K562 (cell line): ENCODE measurements around the gene LUZP1. TPM values are rescaled to one million over a fixed set of nuclear protein-coding genes. Genes with fewer than 3 reads are reported as not detected.

ENCODE experiments used
- CSDE1 ChIP-seq, 2 experiments: fragments of 450-650 bp; IDR thresholded peaks; 2 replicates each; pipeline ENCODE4 v1.6.1; 2016; ENCODE audit warnings: mild to moderate bottlenecking in 1 of 2
- ELF1 ChIP-seq: fragments of 200-800 bp; sonication (Bioruptor generic); IDR thresholded peaks from 2 replicates; pipeline ENCODE4 v1.6.1; 2016; ENCODE audit warnings: missing genetic modification characterization, missing compliant biosample characterization
- FOSL1 ChIP-seq: fragments of 200-800 bp; sonication (Bioruptor generic); conservative IDR thresholded peaks from 2 replicates; pipeline ENCODE4 v1.6.1; 2016; ENCODE audit warnings: missing genetic modification characterization, missing compliant biosample characterization
- HDAC6 ChIP-seq: IDR thresholded peaks from 2 replicates; pipeline ENCODE4 v1.6.1; 2012; ENCODE audit warnings: low read depth, mild to moderate bottlenecking, control low read depth, inconsistent platforms, low read length, moderate library complexity
- KLF10 ChIP-seq: fragments of 250-450 bp; sonication (Bioruptor Pico); IDR thresholded peaks from 2 replicates; pipeline ENCODE4 v1.6.1; 2021; ENCODE audit warnings: matching md5 sums
- MTA3 ChIP-seq: fragments of 450-650 bp; formaldehyde crosslinking; IDR thresholded peaks from 2 replicates; pipeline ENCODE4 v1.6.1; 2017; ENCODE audit warnings: mild to moderate bottlenecking, borderline replicate concordance
- NFIC ChIP-seq: fragments of 450-650 bp; IDR thresholded peaks from 2 replicates; pipeline ENCODE4 v1.6.1; 2017; ENCODE audit warnings: mild to moderate bottlenecking, inconsistent platforms
- SAFB2 ChIP-seq: fragments of 200-400 bp; formaldehyde crosslinking; IDR thresholded peaks from 2 replicates; pipeline ENCODE4 v1.6.1; 2018; ENCODE audit warnings: borderline replicate concordance, low read length, low read depth, moderate library complexity; ENCODE audit not compliant: severe bottlenecking
- ZKSCAN3 ChIP-seq: fragments of 250-450 bp; sonication (Bioruptor Pico); IDR thresholded peaks from 2 replicates; pipeline ENCODE4 v1.4.0; 2020
- polyA plus RNA-seq, 8 experiments: library from polyadenylated mRNA; depleted of rRNA in 4 of 8; stranded (reverse) in 5 of 8; unstranded in 3 of 8; fragments of >200 nt; fragmentation: Nextera tagmentation in 2 of 8; fragmentation: Illumina TruSeq in 1 of 8; extraction: Ambion mirVana in 2 of 8; extraction: Trizol in 1 of 8; gene quantifications; 2 replicates each; pipeline versions ENCODE4 v1.2.1 to v1.2.3, GENCODE V29; 2011 to 2014; ENCODE audit warnings: inconsistent platforms in 1 of 8, missing spikeins in 1 of 8
- total RNA-seq, 7 experiments: library from RNA; depleted of rRNA in 6 of 7; stranded (reverse); fragments of >200 nt in 6 of 7; fragmentation: Illumina TruSeq in 2 of 7; extraction: Trizol in 2 of 7; gene quantifications; 2 replicates each; pipeline versions ENCODE4 v1.2.1 to v1.2.3, GENCODE V29; 2011 to 2021; ENCODE audit warnings: low replicate concordance in 1 of 7
- TF ChIP-seq, protein P1 (sequence below): fragments of 450-650 bp; IDR thresholded peaks from 2 replicates; pipeline ENCODE4 v1.7.0; 2016; ENCODE audit warnings: borderline replicate concordance
- TF ChIP-seq, protein P2 (sequence below): sonication (generic); formaldehyde crosslinking; IDR thresholded peaks from 2 replicates; pipeline ENCODE4 v1.9.0; 2022; ENCODE audit warnings: mild to moderate bottlenecking, missing genetic modification reagents
- TF ChIP-seq, protein P3 (sequence below), 2 experiments: fragments of 450-650 bp; IDR thresholded peaks; 2 replicates each; pipeline ENCODE4 v1.6.1; 2016
- TF ChIP-seq, protein P4 (sequence below): sonication (generic); formaldehyde crosslinking; IDR thresholded peaks from 2 replicates; pipeline ENCODE4 v1.8.0; 2023; ENCODE audit warnings: mild to moderate bottlenecking, missing genetic modification reagents
- TF ChIP-seq, protein P5 (sequence below): IDR thresholded peaks from 2 replicates; pipeline ENCODE4 v1.6.1; 2011; ENCODE audit not compliant: insufficient read length; ENCODE audit errors: extremely low read depth
- TF ChIP-seq, protein P6 (sequence below): fragments of 450-650 bp; formaldehyde crosslinking; conservative IDR thresholded peaks from 2 replicates; pipeline ENCODE4 v1.4.0; 2022; ENCODE audit warnings: mild to moderate bottlenecking, missing genetic modification characterization
- TF ChIP-seq, protein P7 (sequence below): IDR thresholded peaks from 2 replicates; pipeline ENCODE4 v1.6.1; 2016; ENCODE audit warnings: missing genetic modification characterization, missing compliant biosample characterization

The LUZP1 gene
- total and polyA plus RNA-seq, 9 of the 15 experiments (the other 6 are each of a cell fraction or from before 2014, with no cell fraction given) = 6.5 to 19.1 (median 12.4) TPM

DNA sequence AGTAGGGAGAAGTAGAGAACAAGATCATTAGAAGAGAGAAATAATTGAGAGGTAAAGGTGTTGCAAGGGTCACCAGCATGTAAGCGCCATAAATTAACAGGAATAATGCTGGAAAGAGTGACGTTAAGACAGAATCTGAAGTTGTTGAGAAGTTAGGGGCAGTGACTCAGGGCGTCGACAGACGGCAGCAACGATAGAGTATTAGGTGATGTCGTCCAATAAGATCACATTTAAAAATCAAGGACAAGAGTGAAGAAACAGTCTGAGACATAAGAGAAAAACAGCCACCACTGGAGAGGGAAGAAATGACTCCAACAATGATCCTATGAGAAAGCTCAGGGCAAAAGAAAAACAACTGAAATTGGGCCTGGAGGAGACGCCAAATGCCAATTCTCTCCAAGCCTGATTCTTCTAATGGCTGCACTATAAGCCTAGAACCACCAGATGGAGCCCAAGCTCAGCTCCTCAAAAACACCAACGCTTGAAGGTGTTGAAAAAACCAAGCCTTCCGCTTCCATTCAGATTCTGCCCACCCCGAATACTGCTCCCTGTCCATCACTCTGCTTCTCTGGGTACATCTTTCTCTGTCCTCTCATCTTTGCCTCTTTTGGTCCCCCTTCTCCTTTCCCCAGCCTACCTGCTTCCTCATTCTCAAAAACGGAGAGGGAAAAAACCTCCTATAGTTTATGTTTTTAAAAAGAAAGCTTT lies 70.0 kb downstream of the LUZP1 start (continued):
- TF ChIP-seq, protein P1, sequence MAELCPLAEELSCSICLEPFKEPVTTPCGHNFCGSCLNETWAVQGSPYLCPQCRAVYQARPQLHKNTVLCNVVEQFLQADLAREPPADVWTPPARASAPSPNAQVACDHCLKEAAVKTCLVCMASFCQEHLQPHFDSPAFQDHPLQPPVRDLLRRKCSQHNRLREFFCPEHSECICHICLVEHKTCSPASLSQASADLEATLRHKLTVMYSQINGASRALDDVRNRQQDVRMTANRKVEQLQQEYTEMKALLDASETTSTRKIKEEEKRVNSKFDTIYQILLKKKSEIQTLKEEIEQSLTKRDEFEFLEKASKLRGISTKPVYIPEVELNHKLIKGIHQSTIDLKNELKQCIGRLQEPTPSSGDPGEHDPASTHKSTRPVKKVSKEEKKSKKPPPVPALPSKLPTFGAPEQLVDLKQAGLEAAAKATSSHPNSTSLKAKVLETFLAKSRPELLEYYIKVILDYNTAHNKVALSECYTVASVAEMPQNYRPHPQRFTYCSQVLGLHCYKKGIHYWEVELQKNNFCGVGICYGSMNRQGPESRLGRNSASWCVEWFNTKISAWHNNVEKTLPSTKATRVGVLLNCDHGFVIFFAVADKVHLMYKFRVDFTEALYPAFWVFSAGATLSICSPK = 0 out of 2 replicates have a peak, but pooled peaks have one; percentile 14
- TF ChIP-seq, protein P2, sequence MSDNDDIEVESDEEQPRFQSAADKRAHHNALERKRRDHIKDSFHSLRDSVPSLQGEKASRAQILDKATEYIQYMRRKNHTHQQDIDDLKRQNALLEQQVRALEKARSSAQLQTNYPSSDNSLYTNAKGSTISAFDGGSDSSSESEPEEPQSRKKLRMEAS = no peak
- TF ChIP-seq HDAC6 = no peak
- no peak for TF ChIP-seq SAFB2
- TF ChIP-seq KLF10 (CRISPR knock-in tag) = no peak
- TF ChIP-seq, protein P3, sequence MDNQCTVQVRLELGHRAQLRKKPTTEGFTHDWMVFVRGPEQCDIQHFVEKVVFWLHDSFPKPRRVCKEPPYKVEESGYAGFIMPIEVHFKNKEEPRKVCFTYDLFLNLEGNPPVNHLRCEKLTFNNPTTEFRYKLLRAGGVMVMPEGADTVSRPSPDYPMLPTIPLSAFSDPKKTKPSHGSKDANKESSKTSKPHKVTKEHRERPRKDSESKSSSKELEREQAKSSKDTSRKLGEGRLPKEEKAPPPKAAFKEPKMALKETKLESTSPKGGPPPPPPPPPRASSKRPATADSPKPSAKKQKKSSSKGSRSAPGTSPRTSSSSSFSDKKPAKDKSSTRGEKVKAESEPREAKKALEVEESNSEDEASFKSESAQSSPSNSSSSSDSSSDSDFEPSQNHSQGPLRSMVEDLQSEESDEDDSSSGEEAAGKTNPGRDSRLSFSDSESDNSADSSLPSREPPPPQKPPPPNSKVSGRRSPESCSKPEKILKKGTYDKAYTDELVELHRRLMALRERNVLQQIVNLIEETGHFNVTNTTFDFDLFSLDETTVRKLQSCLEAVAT (IDR thresholded peaks at IDR 0.05) = peak; percentile 19 to 61; a peak in 2 of 4 replicates
- TF ChIP-seq FOSL1 (tag) = no peak
- TF ChIP-seq, protein P4, sequence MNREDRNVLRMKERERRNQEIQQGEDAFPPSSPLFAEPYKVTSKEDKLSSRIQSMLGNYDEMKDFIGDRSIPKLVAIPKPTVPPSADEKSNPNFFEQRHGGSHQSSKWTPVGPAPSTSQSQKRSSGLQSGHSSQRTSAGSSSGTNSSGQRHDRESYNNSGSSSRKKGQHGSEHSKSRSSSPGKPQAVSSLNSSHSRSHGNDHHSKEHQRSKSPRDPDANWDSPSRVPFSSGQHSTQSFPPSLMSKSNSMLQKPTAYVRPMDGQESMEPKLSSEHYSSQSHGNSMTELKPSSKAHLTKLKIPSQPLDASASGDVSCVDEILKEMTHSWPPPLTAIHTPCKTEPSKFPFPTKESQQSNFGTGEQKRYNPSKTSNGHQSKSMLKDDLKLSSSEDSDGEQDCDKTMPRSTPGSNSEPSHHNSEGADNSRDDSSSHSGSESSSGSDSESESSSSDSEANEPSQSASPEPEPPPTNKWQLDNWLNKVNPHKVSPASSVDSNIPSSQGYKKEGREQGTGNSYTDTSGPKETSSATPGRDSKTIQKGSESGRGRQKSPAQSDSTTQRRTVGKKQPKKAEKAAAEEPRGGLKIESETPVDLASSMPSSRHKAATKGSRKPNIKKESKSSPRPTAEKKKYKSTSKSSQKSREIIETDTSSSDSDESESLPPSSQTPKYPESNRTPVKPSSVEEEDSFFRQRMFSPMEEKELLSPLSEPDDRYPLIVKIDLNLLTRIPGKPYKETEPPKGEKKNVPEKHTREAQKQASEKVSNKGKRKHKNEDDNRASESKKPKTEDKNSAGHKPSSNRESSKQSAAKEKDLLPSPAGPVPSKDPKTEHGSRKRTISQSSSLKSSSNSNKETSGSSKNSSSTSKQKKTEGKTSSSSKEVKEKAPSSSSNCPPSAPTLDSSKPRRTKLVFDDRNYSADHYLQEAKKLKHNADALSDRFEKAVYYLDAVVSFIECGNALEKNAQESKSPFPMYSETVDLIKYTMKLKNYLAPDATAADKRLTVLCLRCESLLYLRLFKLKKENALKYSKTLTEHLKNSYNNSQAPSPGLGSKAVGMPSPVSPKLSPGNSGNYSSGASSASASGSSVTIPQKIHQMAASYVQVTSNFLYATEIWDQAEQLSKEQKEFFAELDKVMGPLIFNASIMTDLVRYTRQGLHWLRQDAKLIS (CRISPR knock-in tag) = no peak
- TF ChIP-seq, protein P5, sequence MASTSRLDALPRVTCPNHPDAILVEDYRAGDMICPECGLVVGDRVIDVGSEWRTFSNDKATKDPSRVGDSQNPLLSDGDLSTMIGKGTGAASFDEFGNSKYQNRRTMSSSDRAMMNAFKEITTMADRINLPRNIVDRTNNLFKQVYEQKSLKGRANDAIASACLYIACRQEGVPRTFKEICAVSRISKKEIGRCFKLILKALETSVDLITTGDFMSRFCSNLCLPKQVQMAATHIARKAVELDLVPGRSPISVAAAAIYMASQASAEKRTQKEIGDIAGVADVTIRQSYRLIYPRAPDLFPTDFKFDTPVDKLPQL = no peak
- TF ChIP-seq, protein P6, sequence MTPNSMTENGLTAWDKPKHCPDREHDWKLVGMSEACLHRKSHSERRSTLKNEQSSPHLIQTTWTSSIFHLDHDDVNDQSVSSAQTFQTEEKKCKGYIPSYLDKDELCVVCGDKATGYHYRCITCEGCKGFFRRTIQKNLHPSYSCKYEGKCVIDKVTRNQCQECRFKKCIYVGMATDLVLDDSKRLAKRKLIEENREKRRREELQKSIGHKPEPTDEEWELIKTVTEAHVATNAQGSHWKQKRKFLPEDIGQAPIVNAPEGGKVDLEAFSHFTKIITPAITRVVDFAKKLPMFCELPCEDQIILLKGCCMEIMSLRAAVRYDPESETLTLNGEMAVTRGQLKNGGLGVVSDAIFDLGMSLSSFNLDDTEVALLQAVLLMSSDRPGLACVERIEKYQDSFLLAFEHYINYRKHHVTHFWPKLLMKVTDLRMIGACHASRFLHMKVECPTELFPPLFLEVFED (CRISPR knock-in tag) = 0 out of 2 replicates have a peak, but pooled peaks have one; percentile 51
- peak; percentile 45; the same call in 1 of the 2 replicates for TF ChIP-seq MTA3
- TF ChIP-seq, protein P7, sequence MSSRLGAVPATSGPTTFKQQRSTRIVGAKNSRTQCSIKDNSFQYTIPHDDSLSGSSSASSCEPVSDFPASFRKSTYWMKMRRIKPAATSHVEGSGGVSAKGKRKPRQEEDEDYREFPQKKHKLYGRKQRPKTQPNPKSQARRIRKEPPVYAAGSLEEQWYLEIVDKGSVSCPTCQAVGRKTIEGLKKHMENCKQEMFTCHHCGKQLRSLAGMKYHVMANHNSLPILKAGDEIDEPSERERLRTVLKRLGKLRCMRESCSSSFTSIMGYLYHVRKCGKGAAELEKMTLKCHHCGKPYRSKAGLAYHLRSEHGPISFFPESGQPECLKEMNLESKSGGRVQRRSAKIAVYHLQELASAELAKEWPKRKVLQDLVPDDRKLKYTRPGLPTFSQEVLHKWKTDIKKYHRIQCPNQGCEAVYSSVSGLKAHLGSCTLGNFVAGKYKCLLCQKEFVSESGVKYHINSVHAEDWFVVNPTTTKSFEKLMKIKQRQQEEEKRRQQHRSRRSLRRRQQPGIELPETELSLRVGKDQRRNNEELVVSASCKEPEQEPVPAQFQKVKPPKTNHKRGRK (tag) = no peak
- TF ChIP-seq ELF1 (tag) = no peak
- TF ChIP-seq ZKSCAN3 (CRISPR knock-in tag) = no peak
- TF ChIP-seq NFIC = peak; percentile 39
- TF ChIP-seq CSDE1 (IDR thresholded peaks at IDR 0.05) = no peak
